ENCODE results near the gene NECAB3.
A peak's percentile ranks its signal among the peaks of the same experiment; 100 is the strongest.

The NECAB3 gene

DNA sequence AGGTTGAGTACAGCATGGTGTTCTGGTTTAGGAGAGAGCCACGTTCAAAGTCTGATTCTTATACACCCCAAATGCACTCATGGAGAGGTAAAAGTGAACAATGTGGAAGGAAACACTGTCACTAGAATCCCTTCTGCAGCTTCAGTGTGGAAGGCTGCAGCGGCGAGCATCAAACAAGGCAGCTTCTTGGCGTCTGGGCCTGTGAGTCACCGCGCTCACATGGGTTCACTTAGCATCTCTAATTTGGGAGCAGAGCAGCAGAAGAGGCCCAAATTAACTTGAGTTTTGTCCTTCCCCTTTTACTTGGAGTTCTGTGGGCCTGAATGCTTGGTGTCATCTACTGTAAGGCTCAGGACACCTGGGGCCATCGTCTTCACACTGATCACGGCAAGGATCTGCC is 22.9 kb upstream of the NECAB3 start:
- DNase-seq (ENCODE audit: low read depth in 2 of 2): no peak

DNA sequence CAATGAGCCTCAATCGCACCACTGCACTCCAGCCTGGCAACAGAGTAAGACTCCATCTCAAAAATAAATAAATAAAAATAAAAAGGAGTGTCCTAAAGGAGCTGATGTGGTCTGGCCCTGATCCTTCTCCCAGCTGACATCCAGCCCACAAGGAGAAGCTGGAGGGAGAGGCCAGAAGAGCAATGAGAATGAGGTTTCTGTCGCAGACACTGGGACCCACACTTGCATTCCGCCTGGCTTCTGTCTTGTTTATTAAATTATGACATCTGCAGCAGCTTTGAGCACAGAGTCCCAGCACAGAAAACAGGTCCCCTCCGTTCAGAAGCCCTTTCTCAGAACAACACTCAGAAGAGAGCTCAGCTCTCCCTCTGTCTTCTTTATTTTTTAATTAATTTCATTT is 22.2 kb upstream of the NECAB3 start:
- no peak for DNase-seq (ENCODE audit: low read depth in 2 of 2)

DNA sequence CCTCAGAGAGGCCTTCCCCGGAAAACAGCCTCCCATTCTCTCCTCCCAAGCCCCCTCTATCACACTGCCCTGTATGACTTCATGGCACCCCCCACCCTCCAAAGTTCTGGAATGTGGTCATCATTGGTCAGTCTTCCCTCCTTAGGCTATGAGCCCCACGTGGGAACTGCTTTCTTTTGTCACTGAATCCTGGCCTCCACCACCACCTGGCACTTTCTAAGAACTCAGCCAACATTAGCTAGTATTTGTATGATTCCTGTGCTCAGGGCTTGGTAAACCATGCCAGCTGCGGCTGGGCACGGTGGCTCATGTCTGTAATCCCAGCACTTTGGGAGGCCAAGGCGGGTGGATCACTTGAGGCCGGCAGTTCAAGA is 20.4 kb upstream of the NECAB3 start:
- no peak for DNase-seq (ENCODE audit: low read depth in 2 of 2)

DNA sequence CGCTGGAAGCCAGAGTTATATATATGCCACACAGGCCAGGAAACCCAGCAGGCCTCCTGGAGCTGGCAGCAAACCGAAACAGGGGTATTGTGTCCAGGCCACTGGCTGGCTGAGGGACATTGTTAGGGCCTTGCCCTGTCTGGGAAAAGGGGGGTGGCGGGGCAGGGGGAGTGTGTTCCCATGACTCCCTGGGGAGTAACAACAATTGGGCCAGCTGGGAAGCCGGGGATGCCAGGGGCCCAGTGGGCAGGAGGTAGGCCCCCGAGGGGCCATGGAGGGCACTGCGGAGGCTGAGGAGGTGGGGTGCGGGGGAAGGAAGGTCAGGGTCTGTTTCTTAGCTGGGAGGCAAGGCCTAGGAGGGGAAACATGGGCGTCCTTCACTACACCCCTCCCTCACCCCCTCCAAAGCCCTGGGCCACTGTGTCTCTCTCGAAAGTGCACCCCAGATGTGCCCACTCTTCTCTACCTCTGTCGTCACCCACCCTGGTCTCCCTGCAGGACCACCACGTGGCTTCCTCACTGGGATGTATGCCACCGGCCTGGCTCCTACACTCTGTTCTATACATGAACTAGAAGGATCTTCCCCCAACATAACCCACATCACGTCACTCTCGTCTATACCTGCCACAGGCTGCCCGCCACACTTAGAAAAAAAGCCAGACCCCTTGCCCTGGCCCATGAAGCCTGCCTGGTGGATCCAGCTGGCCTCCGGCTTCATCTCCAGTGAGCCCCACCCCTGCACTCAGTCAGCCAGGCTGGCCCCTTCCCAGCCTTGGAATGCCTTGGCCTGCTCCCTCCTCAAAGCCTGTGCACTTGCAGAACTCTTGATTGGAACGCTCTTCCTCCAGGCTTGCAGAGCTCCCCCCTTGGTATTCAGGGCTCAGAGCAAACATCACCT is 19.8 kb upstream of the NECAB3 start:
- no peak for DNase-seq (ENCODE audit: low read depth in 2 of 2)

DNA sequence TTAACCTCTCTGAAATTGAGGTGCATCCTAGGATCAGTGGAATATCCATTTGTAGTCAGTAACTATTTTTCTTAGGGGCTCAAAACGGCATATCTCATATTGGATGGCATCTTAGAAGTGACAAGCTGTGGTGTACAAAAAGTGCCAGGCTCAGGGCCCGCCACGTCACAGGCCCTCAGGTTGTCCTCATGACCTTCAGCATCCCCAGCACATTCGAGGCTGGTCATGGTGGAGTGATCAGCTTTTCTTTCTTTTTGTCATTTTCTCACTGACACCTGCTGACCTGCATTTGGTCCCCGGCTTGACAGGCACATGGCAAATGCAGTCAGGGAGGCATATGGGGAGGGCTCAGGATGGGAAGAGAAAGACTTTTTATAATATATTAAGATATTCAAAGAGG is 19.1 kb upstream of the NECAB3 start:
- no peak for DNase-seq (ENCODE audit: low read depth in 2 of 2)

DNA sequence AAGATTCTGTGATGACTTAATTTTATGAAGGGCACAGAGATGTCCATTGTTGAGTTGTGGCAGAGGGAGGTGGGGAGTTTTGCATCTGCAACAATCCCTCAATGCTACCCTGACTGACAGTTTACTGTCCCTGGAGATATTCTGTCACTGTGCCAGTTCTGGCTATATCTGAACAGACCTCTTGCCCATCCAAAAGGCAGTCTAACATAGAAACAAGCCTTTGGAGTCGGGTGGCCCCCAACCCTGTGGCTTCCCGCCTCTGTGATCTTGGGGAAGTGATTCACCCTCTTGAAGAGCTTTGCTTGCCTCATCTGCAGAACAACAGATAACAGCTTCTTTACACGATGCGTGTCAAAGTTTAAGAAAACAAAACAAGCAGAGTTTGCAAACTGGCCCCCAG is 15.7 kb upstream of the NECAB3 start:
- peak in 1 of 2 donors; percentile 14 for DNase-seq (ENCODE audit: low read depth in 2 of 2)

DNA sequence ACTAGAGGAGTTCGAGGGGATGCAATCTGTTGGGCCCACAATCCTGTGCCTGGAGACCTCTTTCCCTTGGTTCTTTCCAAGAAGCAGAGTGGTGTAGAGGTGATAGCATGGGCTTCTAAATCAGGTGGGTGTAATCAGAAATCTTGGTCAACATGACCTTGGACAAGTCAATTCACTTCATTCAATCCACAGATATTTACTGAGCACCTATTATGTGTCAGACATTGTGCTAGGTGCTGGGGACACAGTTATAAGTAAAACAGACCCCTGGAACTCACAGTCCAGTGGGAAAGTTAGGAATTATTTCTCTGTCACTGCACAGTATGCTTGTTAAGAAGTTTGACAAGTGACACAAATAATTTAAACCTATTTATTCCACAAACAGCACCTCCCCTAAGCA is 15.3 kb upstream of the NECAB3 start:
- no peak for DNase-seq (ENCODE audit: low read depth in 2 of 2)

DNA sequence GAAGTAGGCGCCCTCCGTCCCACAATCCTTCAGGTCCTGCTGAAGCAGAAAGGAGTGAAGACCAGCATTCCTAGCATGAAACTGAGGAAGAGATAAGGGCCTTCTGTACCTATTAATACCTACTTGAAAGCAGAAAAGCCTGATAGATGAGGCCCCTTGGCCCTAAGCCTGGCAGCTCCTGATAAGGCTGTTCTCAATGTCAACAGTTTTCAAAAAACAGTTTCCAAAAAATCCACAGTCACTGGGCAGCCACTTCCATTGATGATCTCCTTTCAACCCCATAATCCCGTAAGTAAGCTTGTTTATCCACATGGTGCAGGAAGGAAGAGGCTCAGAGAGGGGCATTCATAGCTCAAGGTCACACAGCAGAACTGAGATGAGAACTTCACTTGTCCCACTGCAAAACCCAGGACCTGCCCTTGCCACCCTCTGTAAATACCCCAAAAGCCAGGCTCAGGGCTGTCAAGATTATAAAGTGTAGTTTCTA is 14.8 kb upstream of the NECAB3 start:
- DNase-seq (ENCODE audit: low read depth in 2 of 2): no peak

DNA sequence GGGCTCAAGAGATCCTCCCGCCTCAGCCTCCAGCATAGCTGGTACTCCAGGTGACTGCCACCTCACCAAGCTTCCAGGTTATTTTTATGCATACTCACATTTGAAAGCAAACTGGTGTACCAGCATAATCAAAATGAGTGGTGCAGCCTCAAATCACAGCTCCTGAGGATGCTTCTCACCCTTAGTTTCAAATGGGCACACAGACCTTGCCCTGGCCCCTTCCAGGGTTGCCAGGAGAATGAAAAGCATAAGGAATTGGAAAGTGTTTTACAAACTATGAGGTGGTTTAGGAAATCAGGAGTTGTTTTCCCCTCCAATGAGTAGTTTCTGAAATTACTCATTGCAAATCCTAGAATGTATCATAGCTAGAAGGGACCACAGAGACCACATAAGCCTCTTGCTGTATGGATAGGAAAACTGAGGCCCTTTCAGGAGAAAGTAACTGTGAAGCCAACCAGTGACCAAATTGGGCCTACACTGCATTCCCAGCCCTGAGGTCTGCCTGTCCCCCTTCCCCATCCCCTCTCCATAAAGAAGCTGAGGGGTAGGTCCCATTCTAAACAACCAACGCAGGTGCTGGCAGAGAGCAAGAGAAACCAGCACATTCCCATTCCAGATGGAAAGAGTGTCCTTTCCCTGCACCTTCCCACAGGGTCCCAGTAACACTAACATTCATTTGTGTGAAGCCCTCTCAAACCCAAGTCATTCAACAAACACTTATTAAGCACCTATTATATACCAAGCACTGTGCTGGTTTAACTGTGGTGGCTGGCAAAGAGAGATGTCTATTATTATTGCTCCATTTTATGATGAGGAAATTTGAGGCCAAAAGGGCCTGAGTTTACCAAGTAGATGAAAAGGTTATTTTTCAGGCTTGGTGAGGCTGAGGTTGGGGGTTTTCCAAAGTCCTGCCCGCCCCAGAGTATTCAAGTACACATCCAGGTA is 14.0 kb upstream of the NECAB3 start:
- DNase-seq (ENCODE audit: low read depth in 2 of 2): no peak

DNA sequence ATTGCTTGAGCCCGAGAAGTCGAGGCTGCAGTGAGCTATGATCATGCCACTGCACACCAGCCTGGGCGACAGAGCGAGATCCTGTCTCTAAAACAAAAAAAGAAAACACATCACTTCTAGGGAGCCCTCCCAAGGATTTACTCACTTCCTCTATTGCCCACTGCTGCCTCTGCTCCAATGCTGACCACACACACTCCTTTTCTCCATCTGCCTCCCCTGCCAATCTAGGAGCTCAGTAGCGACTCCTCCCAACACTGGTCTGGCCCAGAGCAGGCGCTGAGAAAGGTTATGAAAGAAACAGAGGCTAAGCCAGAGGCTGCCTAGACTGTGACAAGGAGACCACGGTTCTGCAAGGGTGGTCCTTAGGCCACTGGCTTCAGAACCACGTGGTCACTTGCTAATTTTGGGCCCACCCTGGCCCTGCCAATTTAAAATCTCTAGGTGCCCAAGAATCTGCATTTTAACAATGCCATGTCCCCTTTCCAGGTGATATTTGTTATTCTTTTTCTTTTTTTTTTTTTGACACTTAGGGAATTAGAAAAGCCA is 13.2 kb upstream of the NECAB3 start:
- no peak for DNase-seq (ENCODE audit: low read depth in 2 of 2)

DNA sequence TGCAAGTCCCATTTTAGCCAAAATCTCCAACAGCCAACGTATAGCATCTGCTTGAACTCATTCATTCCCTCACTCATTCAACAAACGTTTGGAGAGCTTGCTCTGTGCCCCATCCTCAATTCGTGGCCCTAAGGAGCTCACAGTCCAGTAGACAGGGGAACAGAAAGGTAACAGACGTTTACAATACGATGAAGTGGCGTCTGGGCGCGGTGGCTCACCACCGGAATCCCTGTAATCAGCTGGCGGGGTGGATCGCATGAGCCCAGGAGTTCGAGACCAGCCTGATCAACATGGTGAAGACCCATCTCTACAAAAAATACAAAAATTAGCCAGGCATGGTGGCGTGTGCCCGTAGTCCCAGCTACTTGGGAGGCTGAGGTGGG is 12.7 kb upstream of the NECAB3 start:
- DNase-seq (ENCODE audit: low read depth in 2 of 2): no peak

DNA sequence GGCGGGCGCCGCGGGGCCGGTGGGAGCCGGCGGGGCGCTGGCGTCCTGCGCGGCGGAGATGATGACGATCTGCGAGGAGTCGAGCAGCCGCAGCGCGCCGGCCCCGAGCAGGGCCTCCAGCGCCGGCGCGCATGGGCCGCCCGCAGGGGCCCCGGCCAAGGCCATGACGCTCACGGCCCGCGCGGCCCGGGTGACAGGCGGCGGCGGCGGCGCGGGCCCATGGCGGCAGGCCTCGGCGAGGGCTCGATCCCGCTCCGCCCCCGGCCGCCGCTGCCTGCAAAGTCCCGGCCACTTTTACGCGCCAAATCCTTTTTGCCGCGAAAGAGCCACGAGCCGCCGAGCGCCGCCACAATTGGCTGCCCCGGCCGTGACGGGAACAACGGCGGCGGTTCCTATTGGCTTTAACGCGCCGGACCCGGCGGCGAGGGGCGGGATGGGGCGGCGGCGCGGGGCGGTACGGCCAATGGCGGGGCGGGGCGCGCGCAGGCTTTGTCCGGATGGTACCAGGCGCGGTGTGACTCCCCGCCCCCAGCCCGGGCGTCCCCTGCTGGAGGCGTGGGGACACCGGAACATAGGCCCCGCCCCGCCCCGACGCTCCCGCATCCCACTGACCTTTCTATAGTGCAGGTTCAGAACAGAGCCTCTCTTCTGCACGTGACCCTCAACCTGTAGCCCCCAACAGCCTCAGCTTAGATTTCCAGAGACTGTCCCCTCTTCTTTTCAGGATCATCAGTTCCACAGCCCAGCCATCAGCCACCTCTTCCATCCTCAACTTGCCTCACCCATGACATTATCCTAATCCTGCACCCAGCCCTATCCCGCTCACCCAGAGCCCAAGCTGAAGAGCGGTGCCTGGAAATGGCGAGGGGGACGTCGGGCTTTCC is 12.1 kb upstream of the NECAB3 start, which contains the start of gene E2F1:
Gene E2F1, minus strand, starts transcription at position 286 of the 884 bp plus-strand sequence. Its CDS starts 121 bp downstream, at position 165.
- peak; percentile 88 to 91 for DNase-seq (ENCODE audit: low read depth in 2 of 2)

DNA sequence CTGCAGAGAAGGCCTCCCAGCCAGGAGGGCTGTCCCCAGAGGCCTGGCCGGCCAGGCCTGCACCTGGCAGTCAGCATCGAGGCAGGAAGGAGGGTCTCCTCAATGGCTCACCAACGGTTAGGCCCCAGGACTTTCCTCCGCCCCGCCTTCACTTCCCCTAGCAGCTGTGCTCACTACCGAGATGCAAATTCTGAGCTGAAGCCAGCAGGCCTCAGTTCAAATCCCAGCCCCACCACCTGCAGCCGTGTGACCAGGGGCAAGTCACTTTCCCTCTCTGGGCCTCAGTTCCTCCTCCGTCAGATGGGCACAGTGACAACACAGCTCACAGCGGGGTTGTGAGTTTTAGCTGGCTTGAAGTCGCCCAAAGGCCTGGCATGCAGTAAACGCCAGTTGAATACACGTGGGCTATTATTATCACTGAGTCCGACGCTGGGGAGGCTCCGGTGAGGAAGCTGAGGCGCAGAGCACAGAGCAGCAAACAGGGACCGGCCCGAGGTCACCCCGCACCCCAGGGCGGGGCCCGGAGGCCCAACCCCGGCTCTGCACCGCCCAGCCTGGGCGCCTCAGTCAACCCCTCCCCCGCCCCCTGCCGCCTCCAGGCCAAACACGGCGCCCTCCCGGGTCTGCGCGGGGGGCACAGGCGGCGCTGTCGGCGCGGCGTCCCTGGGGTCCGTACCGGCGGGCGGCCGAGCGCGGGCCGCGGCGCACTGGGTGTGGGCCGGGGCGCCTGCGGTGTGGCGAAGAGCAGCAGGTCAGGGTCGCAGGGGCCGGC is 11.3 kb upstream of the NECAB3 start:
- DNase-seq (ENCODE audit: low read depth in 2 of 2): no peak

DNA sequence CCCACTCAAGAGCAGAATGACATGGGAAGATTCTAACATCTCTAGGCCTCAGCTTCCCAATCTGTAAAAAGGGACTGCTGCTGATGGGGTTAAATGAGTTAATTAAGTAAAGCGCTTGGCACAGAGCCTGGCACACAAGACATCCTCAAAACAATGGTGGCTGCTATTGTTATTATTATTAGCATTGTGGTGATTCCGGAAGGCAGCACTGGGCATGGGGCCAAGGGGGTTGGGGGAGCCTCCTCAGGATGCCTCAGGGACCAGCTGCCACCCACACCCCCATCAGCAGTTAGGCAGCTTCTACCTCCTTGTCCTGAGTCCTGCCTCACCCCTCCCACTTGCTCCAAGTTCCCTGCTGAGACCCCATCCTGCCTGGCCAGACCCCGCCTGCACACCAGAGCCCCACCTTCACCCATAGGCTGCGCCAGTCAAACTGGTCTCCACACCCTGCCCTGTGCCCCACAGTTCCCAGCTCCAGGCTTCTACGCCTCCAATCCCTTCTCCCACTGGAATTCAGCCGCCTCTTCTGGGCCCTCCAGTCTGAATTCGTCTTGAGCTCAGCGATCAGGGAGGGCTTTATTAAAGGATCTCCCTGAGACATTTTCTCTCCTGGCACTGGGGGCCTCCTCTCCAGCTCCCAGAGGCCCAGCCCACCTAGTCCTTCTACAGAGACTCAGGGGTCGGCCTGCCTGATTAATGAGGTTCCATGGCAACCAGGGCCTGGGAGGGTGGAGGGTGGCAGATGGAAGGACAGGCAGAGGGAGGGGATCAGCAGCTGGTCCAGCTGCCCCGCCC is 10.5 kb upstream of the NECAB3 start:
- no peak for DNase-seq (ENCODE audit: low read depth in 2 of 2)

DNA sequence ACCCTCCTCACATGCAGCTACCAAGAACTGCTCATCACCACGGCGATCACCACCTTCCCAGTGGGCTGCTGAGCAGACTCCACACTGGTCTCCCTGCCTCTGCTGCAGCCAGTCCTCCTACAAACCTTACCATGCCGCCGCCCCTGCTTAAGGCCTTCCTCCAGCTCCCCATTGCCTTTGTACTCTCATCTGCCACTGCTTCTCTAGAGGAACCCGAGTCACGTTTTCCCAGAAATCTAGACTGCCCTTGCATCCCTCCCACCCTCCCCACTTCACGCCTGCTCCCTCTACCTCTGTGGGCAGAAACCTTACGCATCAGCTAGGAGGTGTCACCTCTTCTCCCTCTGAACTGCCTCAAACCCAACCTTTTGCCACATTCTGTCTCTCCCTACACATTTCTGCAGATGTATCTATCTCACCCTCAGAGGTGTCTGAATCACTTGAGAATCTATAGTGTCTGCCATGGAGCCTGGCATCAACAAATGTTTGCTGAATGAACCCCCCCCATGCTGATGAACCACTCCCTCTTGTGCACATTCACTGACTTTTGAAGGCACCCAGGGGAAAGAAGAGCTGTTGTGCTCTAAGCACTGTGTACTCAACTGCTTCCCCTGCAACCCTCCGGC is 7.6 kb upstream of the NECAB3 start:
- DNase-seq (ENCODE audit: low read depth in 2 of 2): no peak

DNA sequence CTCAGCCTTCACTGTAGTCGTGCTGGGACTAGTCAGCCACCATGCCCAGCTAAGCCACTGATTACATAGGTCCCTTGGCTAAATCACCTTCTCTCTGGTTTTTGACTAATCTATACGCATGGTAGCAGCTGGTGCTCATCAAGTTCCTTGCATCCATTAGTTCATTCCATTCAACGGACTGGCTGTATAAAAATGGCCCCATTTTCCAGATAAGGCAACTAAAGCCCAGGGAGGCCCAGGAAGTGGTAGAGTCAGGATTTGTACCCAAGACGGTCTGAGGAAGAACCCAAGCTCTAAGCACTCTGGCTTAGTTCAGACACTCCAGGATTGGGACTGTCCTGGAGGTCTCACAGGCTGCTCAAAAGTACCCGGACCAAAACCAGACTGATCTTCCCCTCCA is 7.1 kb upstream of the NECAB3 start:
- DNase-seq (ENCODE audit: low read depth in 2 of 2): no peak

DNA sequence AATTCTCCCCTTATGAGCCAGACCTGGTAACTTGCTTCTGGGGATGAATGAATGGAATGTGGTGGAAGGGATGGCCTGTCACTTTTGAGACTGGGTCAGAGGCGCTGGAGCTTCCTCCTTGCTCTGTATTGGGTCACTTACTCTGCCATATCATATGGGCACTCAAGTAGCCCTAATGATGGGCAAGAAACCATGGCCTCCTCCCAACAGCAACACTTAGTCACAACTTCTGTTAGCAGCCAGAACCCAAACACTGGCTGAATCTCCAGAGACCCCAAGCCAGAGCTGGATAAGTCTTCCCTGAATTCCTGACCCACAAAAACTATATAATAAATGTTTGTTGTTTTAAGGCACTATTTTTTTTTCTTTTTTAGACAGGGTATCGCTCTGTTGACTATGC is 6.5 kb upstream of the NECAB3 start:
- no peak for DNase-seq (ENCODE audit: low read depth in 2 of 2)

DNA sequence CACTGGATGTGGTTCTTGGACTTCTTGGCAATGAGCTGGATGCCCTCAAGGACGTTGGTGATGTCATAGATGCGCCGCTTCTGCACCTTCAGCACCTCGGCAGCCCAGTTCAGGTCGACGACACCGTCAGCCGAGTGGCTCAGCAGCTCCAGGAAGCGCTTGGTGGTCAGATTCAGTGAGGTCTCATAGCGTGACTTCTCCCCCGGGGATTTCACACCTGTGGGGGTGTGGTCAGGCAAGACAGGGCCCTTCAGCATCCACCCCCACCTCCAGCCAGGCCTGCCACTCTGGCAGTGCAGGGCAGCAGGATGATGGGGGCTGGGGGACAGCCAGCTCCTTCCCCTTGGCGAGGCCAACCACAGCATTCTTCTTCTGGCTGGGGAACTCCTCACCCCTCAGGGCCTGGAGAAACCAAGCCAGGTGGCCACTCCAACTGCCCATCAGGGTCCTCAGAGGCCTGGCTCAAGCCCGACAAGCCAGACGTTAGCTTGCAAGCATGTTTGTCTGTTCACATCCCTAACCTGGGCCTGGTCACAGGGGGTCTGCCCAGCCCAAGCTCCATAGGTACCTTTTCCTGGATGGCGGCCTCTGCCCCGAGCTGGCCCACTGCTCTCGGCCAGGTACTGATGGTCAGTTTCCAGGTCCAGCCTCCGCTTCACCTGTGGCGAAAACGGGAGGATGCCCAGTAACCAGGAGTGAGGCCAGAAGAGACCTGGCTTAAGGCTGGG is 5.7 kb upstream of the NECAB3 start:
- no peak for DNase-seq (ENCODE audit: low read depth in 2 of 2)
